ENCODE data around the gene AKAP1. TPM values are rescaled to one million over a fixed set of nuclear protein-coding genes. Genes with fewer than 3 reads are reported as not detected.
A peak's percentile ranks its signal among the peaks of the same experiment; 100 is the strongest.

Gene AKAP1
- polyA plus RNA-seq, 1 donor from 2014 or later, result 21.4 TPM

GRCh38 chr17:57106107-57106835 lies 21.2 kb downstream of the AKAP1 start:
- Mint-ChIP-seq H3K4me1 (peaks cover 7 to 13% (median 10%) of the 10 kb centered on the region in 3 donors), H3K4me3 (no peak overlapping the region), H3K27me3 (no peaks in the 10 kb centered on the region), H3K36me3 (no peaks in the 10 kb centered on the region), H3K9me3 (no peaks in the 10 kb centered on the region), H3K27ac (no peak overlapping the region)

DNA sequence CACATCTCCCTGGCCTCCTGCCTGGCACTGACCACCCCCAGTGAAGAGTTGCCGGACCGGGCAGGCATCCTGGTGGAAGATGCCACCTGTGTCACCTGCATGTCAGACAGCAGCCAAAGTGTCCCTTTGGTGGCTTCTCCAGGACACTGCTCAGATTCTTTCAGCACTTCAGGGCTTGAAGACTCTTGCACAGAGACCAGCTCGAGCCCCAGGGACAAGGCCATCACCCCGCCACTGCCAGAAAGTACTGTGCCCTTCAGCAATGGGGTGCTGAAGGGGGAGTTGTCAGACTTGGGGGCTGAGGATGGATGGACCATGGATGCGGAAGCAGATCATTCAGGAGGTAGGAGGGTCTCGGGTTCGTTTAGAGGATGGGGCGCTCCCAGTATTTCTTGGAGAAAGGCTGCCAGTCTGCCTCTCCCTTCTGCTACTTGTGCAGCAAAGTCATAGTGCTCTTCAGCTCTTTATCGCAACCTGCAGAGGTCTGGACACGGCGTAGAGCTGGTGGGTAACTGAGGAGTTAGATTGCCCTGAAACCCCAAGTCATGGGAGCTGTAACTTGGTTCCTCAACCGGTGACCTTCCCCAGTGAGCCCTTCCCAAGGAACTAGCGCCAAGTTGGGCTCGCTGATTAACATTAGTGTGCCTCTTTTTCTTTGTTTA lies 21.9 kb downstream of the AKAP1 start:
- no peaks in the 10 kb centered on the region for H3K27me3 Mint-ChIP-seq
- H3K27ac Mint-ChIP-seq, result no peak overlapping the region
- no peaks in the 10 kb centered on the region for H3K9me3 Mint-ChIP-seq
- no peaks in the 10 kb centered on the region for H3K36me3 Mint-ChIP-seq
- H3K4me1 Mint-ChIP-seq, result peaks cover 4 to 7% (median 5%) of the 10 kb centered on the region in 3 donors
- H3K4me3 Mint-ChIP-seq, result no peak overlapping the region

- Mint-ChIP-seq H3K36me3 (no peaks in the 10 kb centered on the region), H3K9me3 (no peaks in the 10 kb centered on the region), H3K4me1 (peaks cover 0 to 4% (median 3%) of the 10 kb centered on the region in 3 donors), H3K27me3 (no peaks in the 10 kb centered on the region), H3K4me3 (no peak overlapping the region), H3K27ac (peak overlapping the region in 1 of 3 donors; percentile 64)
These were observed 22.6 kb downstream of the AKAP1 start for GRCh38 chr17:57107498-57108101.

DNA sequence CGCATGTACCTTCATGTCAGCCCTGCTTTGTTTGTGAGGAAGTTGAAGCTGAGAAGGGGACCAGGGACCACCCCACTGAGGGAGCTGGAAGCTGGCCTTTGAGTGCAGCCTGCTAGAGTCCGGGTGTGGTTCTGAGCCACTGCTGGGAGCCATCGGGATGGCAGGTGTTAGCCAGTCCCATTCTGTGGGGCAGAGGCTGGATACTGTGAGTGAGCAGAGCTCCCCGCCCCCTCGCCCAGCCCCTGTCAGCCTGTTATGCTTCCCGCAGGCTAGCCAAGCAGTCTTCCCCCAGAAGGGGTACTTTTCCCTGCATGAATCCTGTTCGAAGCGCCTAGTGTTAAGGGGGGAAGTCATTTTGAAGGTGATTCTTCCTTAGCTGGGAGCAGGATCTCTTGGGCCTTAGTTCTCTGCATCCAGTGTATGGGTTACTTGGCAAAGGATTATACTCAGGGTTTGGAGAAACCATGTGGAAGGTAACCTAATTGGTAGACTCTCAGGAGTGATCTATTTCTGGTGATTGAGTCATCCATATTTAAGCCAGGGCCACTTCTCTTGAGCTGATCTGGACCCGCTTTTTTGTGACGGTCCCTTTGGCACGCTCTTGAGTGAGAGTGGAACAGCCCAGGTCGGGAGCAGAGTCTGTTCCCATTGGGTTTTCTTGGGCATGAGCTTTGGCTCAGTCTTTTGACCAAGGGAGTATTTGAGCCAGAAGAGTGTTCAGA lies 23.8 kb downstream of the AKAP1 start:
- Mint-ChIP-seq H3K4me3 (no peak overlapping the region), H3K4me1 (peaks cover 0 to 2% (median 0%) of the 10 kb centered on the region in 3 donors), H3K27ac (no peak overlapping the region), H3K36me3 (no peaks in the 10 kb centered on the region), H3K27me3 (no peaks in the 10 kb centered on the region), H3K9me3 (no peaks in the 10 kb centered on the region)

DNA sequence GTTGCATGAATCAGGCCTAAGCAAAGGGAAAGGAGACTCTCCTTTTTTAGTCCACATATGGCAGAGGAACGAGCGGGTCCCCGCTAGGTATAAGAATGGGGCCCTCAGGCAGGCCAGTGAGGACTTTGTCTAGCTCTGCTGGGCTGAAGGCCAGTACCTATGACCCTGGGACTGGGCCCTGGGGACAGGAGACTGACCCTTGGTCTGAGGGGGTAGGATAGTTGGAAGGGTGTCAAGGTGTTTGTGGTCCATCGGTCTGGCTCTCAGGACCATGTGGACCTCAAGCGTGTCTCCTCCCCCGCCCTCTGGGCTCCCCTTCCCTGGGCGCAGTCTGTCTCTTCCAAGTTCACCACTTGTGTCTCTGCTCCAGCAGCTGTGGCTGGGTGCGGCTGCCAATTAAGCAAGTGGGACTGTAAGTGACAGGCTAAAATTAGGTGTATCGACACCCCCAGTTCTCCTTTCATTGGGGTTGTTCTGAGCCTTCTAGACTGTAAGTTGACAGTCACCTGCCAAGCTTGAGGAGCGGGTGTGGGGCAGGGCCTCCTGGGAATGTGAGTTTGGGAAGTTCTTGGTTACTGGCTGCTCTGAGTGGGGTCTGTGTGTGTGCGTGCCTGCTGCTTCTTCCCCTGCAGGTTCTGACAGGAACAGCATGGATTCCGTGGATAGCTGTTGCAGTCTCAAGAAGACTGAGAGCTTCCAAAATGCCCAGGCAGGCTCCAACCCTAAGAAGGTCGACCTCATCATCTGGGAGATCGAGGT lies 24.5 kb downstream of the AKAP1 start:
- Mint-ChIP-seq H3K4me1 (peaks cover 0 to 2% (median 0%) of the 10 kb centered on the region in 3 donors), H3K9me3 (no peaks in the 10 kb centered on the region), H3K4me3 (no peak overlapping the region), H3K27ac (no peak overlapping the region), H3K27me3 (no peaks in the 10 kb centered on the region), H3K36me3 (peaks cover 3% of the 10 kb centered on the region)

GRCh38 chr17:57110152-57110542 lies 25.1 kb downstream of the AKAP1 start:
- peaks cover 0 to 2% (median 0%) of the 10 kb centered on the region in 3 donors for H3K4me1 Mint-ChIP-seq
- no peak overlapping the region for H3K4me3 Mint-ChIP-seq
- no peaks in the 10 kb centered on the region for H3K9me3 Mint-ChIP-seq
- no peaks in the 10 kb centered on the region for H3K27me3 Mint-ChIP-seq
- H3K36me3 Mint-ChIP-seq, result peaks cover 3% of the 10 kb centered on the region
- no peak overlapping the region for H3K27ac Mint-ChIP-seq

- peak overlapping the region in 1 of 3 donors; percentile 23 for H3K27ac Mint-ChIP-seq
- no peak overlapping the region for H3K4me3 Mint-ChIP-seq
- H3K36me3 Mint-ChIP-seq, result peaks cover 3% of the 10 kb centered on the region
- no peaks in the 10 kb centered on the region for H3K27me3 Mint-ChIP-seq
- H3K4me1 Mint-ChIP-seq, result peaks cover 0 to 2% (median 0%) of the 10 kb centered on the region in 3 donors
- no peaks in the 10 kb centered on the region for H3K9me3 Mint-ChIP-seq
These were observed 25.7 kb downstream of the AKAP1 start for GRCh38 chr17:57110579-57111325.

GRCh38 chr17:57111386-57111785 lies 26.3 kb downstream of the AKAP1 start:
- Mint-ChIP-seq H3K36me3 (peaks cover 3% of the 10 kb centered on the region), H3K4me1 (peaks cover 0 to 2% (median 0%) of the 10 kb centered on the region in 3 donors), H3K9me3 (no peaks in the 10 kb centered on the region), H3K27ac (no peak overlapping the region), H3K4me3 (no peak overlapping the region), H3K27me3 (no peaks in the 10 kb centered on the region)

- no peaks in the 10 kb centered on the region for H3K27me3 Mint-ChIP-seq
- H3K4me3 Mint-ChIP-seq, result no peak overlapping the region
- peaks cover 0 to 2% (median 0%) of the 10 kb centered on the region in 3 donors for H3K4me1 Mint-ChIP-seq
- H3K27ac Mint-ChIP-seq, result no peak overlapping the region
- no peaks in the 10 kb centered on the region for H3K9me3 Mint-ChIP-seq
- peaks cover 3% of the 10 kb centered on the region for H3K36me3 Mint-ChIP-seq
These were observed 28.0 kb downstream of the AKAP1 start for GRCh38 chr17:57113011-57113410.

DNA sequence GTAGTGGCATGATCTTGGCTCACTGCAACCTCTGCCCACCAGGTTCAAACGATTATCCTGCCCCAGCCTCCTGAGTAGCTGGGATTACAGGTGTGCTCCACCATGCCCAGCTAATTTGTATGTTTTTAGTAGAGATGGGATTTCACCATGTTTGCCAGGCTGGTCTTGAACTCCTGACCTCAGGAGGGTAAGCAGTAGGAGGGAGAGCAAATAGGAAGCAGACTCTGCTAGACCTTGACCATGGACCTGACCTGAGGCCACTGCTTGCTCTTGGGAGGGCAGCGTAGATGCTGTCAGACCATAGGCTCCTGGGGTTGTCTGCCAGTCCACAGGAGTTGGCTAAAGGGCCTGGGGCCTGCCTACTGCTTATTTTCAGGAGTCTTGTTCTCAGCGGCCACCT lies 28.6 kb downstream of the AKAP1 start:
- peaks cover 3% of the 10 kb centered on the region for H3K36me3 Mint-ChIP-seq
- H3K4me3 Mint-ChIP-seq, result no peak overlapping the region
- no peaks in the 10 kb centered on the region for H3K27me3 Mint-ChIP-seq
- H3K27ac Mint-ChIP-seq, result no peak overlapping the region
- H3K9me3 Mint-ChIP-seq, result no peaks in the 10 kb centered on the region
- H3K4me1 Mint-ChIP-seq, result peaks cover 0 to 2% (median 0%) of the 10 kb centered on the region in 3 donors

DNA sequence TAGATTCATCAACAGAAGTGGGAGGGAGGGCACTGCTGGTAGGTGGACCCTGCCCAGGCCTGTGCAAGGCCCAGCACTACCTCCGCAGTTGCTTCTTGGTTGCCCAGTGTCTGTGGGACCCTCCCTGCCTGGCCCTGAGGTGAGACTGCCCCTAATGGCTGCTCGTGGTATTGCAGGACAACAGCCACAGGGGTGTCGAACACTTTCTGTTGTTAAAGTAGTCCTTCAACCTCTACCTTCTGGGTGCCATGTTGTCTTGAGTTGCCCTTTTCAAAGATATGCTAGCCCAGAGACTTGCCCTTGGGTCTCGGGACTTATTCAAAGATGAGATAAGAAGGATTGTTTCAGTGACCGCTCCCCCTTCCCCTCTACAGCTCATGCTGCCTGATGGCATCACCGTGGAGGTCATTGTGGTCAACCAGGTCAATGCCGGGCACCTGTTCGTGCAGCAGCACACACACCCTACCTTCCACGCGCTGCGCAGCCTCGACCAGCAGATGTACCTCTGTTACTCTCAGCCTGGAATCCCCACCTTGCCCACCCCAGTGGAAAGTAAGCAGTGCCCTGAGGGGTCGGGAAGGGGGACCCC lies 29.1 kb downstream of the AKAP1 start:
- H3K36me3 Mint-ChIP-seq, result peaks cover 5% of the 10 kb centered on the region
- no peaks in the 10 kb centered on the region for H3K9me3 Mint-ChIP-seq
- no peak overlapping the region for H3K27ac Mint-ChIP-seq
- H3K27me3 Mint-ChIP-seq, result no peaks in the 10 kb centered on the region
- H3K4me1 Mint-ChIP-seq, result peaks cover 0 to under 1% (median 0%) of the 10 kb centered on the region in 3 donors
- H3K4me3 Mint-ChIP-seq, result no peak overlapping the region

DNA sequence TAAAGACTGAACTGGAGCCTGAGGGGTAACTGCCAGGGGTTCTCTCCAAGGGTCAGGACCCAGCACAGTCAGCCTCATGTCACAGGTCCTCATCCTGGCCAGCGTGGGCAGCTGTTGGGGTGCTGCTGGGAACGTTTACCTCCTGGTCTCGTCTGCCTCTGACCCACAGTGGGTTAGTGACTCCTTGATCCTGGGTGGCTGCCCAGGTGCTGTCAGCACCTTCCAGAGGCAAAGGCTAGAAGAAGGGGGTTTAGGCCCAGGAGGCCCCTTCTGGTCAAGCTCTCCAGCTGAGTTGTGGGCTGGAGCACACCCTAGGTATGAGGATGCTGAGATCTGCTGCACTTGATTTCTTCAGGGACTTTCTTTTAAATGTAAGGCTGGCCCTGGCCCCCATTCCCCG lies 30.3 kb downstream of the AKAP1 start:
- Mint-ChIP-seq H3K27ac (no peak overlapping the region), H3K27me3 (no peaks in the 10 kb centered on the region), H3K4me3 (no peak overlapping the region), H3K9me3 (no peaks in the 10 kb centered on the region), H3K4me1 (no peaks in the 10 kb centered on the region), H3K36me3 (peaks cover 8% of the 10 kb centered on the region)

- no peaks in the 10 kb centered on the region for H3K27me3 Mint-ChIP-seq
- H3K36me3 Mint-ChIP-seq, result peaks cover 10% of the 10 kb centered on the region
- H3K27ac Mint-ChIP-seq, result no peak overlapping the region
- H3K9me3 Mint-ChIP-seq, result no peaks in the 10 kb centered on the region
- H3K4me1 Mint-ChIP-seq, result no peaks in the 10 kb centered on the region
- no peak overlapping the region for H3K4me3 Mint-ChIP-seq
These were observed 30.9 kb downstream of the AKAP1 start for GRCh38 chr17:57115916-57116315.

- H3K4me3 Mint-ChIP-seq, result no peak overlapping the region
- H3K27ac Mint-ChIP-seq, result no peak overlapping the region
These were observed 32.8 kb downstream of the AKAP1 start for GRCh38 chr17:57117798-57118197.

More at GRCh38 chr17:57117798-57118197, 32.8 kb downstream of the AKAP1 start:
- H3K27me3 Mint-ChIP-seq, result no peaks in the 10 kb centered on the region
- H3K9me3 Mint-ChIP-seq, result no peaks in the 10 kb centered on the region
- H3K4me1 Mint-ChIP-seq, result no peaks in the 10 kb centered on the region
- peaks cover 10% of the 10 kb centered on the region for H3K36me3 Mint-ChIP-seq

Measured in IgD-negative memory B cell (primary cell).